Measurements from ENCODE around the gene TLCD4.

DNA sequence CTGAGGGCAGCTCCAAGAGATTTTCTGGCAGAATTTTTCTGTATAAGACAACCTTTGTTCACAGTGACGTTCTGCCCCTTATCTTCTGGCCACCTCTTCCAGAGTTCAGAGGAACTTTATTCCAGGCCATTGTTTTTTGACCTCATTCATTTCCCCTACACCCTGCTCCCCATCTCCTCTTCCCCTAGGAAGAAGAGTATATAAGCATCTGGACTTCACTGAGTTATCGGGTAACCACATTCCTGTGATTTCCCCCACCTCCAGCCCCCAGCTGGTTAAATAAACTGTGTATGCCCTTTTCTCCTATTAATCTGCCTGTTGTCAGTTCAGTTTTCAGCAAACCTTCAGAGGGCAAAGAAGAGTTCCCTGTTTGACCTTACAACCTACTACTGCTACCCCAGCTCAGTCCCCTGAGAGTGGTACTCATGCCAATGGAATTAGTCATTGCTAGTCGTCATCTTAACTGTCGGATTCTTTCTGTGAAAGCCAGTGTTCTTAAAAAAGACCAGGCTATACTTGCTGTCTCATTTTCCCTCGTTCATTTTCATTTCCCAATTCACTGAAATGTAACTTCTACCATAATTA lies 30.1 kb upstream of the TLCD4 start:
- TF ChIP-seq EZH2 (IDR thresholded peaks at IDR 0.05) (no peak), YY1 (IDR thresholded peaks at IDR 0.05; ENCODE audit: extremely low read depth, insufficient replicate concordance, low read depth, low read length) (no peak)
